Ramos (cell line): ENCODE results near the gene TPRG1L.

Experiments used
- in situ Hi-C: fragments of 300-500 bp; cut with MboI; formaldehyde crosslinking; loops from one replicate; pipeline ENCODE4 v1.14.3; 2022; ENCODE audit warnings: low sequenced_read_pairs; ENCODE audit not compliant: unreplicated experiment

TPRG1L gene

DNA sequence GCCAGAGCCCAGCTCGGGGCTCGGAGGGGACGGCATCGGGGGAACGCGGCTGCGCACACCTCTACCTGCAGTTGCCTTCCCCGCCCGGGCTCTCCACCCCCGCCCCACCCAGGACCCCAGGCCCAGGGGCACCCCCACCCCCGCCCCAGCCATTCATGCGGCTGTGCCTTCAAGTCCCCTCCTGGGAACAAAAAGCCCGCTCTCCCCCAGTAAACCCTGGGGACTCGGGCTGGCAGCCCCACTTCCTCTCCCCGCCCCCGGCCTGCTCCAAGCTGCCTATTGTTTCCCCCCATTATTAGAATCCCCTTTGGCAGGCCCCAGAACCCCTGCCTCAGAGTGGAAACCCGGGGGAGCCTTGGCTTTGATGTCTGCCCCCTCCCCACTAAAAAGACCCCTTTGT, 31.5 kb upstream of the TPRG1L start:
- in situ Hi-C loops, result no loop called here

DNA sequence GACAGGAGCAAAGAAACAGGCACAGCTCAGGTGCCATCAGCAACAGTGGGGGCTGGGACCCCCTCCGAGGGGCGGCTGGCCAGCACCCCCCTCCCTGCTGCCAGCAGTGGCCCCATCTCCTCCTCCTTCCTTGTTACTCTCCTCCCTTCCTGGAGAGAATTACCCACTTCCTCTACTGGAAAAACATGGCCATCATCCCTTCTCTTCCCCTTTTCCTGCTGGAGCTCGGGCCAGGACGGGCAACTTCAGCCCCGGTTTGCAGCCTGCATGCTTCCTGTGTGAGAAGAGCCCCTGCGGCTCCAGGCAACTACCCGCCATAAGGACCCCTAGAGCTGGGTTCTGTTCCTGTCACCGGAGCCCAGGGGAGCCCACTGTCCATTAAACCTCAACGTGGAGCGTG, 31.1 kb upstream of the TPRG1L start:
- in situ Hi-C loops, result no loop called here

DNA sequence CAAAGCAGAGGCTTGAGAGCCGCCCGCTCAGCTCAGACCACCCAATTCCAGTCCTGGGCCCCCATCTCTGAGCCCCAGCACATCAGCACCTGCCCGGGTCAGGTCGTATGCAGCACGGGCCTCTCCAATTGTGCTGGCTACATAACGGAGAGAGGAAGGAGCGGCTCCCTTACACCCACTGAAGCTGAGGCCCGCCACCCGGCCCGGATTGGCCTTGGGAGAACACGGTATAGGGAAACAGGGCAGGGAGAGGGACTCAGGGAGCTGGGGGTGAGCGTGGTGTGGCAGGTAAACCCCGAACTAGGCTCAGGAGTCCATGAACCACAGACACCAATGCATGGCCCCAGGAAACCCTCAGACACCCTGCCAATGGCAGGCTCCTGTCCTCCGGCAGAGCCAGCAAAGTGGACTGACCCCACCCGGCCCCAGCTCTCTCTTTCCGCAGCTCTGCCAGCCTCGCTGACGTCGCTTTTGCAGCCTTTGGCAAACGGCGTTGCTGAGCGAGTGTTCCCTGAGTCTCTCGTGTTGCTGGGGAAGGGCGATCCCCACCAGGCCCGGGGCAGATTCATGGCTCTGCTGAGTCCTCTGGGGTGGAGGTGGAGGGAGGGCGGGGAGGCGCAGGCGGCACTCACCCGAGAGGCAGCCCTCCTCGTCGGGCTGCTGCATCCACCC, 30.0 kb upstream of the TPRG1L start:
- in situ Hi-C loops, result no loop called here

DNA sequence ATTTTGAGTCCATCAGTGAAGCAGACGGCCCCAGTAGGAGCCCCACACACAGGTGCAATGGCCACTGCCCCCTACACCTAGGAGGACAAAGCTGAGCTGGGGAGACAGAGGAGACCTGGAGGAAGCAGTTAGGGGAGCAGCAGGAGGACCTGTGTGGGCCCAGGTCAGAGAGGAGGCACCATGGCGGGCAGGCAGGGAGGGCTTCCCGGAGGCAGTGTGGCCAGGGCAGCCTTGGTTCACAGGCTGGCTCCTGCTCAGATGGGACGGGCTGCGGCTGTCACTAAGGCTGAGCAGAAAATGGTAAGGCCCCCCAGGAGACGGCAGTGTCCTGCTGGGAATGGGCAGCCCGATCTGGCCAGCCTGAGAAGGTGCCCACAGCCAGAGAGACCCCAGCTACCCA, 28.9 kb upstream of the TPRG1L start:
- in situ Hi-C loops, result no loop called here

DNA sequence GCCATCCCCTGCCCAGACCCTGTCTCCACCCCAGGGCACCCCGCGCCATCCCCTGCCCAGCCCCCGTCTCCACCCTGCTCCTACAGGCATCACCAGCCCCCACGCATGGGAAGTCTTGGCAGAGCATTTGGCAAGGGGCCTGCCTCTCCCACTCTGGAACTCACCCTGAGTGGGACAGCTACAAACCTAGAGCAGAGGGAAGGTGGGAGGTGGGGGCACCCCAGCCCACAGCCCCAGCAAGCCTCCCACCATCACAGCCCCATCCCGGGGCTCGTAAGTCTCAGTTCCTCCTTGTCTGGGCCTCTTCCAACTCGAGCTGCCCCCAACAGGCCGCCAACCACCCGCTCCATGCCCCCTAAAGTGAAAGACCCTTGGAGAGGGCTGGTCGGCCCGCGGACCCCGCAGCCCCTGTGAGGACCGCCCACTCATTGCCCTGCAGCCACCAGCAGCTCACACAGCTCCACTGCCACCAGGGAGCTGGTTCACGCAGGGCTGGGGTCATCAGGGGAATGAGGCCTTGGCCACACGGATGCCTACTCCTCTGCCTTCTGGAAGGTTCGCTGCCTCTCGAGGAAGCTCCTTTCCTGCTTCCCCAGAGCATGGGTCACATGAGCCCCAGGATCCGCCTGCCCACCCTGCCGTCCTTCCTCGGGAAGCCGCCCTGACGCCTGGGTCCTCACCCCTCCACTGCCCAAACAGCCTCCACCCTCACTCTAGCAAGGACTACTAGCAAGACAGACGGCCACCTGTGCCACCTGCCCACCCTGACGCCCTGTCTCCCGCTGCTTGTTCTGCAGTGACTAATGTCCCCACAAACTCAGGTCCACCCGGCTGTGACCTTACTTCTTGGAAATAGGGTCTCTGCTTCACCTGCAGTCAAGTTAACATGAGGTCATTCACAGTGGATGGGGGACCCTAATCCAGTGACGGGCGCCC, 27.9 kb upstream of the TPRG1L start:
- in situ Hi-C loops, result no loop called here

DNA sequence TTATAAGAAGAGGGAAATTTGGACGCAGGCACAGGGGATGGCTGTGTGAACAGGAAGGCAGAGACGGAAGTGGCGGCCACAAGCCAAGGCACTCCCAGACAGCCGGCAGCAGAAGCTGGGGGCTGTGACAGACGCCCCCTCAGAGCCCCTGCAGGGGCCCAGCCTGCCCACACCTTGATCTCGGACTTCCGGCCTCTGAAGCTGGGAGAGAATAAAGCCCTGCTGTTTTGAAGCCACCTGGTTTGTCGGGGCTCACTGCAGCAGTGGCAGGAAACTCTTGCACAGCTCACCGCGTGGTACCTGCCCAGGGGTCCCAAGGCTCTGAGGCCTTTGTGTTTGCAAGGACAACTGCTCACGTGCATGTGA, 27.2 kb upstream of the TPRG1L start:
- in situ Hi-C loops, result no loop called here

DNA sequence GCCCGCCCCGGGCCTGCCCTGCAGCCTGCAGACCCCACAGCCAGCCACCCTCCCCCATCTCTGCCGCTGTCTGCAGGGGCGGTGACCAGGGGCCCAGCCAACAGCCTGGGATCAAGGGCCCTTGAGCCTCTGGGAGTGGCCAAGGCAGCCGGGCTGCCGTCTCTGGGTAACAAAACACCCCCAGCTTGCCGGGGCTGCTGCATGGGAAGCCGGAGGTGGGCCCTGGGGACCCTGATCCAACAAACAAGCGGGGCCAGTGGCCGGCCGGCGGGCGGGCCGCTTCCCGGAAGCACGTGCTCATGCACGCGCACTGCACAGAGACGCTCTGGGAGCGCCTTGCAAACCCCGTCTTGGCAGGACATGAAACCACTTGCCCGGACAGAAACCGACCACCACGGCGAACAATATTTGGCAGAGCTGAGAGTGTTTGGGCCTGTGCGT, 26.7 kb upstream of the TPRG1L start:
- in situ Hi-C loops, result no loop called here

DNA sequence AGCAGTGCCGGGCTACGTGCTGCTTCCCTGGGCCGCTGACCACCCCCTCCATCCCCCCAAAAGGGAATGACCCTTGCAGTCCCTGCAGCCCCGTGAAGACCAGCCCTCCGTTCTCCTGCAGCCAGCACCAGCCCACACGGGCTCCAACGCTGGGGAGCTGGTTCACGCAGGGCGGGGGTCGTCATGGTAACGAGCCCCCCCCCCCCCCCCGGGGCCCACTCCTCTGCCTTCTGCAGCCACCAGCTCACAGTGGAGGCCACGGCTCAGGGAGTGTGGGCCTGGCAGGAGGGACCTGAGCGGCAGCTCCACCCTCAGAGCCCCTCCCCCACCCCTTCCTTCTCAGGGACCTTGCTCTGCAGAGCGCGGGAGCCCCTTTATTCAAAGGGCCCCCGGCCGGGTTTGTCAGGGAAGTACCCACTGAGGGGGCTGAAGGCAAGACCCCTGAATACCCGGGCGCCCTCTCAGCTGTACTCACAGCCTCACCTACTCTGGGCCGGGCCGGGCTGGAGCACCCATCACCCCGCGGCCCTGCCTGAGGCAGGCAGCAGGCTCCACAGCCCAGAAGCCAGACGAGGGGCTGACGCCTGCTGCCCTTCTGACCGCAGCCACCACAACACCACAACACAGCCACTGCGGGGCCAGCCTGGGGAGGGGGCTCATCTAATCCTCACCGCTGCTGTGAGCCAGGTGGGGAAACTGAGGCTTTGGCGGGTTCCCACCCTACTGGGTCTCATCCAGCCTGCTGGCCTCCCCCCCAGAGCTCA, 26.1 kb upstream of the TPRG1L start:
- in situ Hi-C loops, result no loop called here

DNA sequence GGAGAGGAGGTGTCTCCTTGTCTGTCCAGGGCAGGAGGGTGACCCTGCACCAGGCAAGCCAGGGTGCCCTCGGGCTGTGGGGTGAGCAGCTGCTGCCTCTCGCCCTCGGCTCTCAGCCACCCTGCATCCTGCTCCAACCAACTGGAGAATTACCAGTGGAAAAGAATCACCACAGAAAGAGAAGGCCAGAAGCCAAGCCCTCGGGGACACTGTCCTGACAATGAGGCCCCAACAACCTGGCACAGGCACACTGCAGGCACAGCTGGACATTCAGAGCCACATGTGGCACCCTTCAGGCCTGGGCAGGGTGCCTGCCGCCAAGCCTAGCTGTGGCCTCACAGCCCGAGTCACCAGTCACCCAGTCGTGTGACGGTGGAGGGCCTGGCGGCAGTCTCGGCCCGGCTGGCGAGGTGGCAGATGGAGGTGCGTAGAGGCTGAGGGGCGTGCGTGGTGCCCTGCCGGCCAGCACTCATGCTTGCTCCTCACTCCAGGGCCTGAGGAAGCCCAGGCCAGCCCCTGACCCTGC, 25.5 kb upstream of the TPRG1L start:
- in situ Hi-C loops, result no loop called here

DNA sequence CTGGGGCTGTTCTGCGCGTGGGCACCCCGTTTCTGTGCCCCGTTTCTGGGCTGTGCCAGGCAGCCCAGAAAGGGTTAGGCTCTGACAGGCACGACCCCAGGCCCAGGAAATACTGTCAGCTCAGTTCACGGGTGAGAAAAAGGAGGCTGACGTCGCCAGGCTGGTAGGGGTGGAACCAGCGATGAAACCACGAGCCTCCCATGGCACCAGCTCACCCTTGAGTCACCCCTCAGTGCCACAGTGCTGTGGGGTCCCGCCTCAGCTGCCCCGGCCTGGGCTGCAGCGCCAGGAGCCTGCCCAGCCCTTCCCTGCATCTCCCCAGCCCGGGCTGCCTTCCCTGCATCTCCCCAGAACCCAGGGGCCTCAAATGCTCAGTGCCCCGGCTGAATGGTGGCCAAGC, 25.0 kb upstream of the TPRG1L start:
- in situ Hi-C loops, result no loop called here

DNA sequence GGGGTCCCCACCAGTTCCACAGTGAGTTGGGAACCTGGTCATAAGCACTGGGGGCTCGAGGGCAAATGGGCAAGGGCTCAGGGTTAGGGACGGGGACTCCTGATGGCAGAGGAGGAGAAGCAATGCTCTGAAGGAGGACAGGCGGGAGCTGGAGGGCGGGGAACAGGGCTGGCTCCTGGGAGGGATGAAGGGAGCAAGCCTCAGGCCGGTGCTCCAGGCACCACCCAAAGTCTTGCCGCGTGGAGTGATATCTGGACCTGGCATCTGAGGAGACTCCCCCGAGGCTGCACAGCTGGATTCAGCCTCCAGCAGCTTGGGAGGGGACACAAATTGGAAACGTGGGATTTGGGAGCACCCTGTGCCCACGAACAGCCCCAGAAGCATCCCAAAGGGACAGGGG, 24.5 kb upstream of the TPRG1L start:
- in situ Hi-C loops, result no loop called here

DNA sequence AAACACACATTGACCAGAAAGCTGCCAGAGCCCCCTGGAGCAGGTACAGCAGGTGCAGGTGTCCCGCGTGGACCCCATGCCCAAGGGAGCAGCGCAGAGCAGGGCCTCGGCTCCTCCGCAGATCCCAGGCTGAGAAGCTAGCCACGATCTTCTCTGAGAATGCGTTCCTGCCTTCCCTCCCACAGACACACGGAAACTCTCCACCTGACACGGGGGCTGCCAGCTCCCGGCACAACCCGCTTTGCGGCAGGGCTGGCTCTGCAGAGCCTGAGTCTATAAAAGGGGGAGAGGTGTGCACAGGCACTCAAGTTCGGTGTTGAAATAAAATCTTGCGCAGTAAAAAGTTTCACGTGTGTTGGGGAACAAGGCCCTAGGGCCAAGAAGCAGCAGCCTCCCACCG, 23.1 kb upstream of the TPRG1L start:
- in situ Hi-C loops, result no loop called here

DNA sequence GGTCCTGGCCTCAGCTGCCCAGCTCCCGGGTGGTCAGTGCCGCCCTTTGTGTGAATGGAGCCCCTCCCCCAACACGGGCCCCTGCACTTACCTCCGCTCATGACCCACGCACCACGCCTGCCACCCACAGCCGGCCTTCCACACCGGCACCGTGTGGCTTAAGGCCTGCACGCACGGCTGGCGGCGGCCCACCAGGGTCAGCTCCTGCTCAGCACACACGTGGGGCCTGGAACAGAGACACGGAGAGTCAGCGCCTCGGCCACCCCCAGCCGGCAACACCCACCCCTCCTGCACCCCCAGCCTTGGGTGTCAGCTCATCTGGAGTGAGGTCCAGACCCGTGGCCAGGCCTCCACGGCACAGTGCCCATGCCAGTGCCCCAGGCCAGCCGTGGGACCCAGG, 22.4 kb upstream of the TPRG1L start:
- in situ Hi-C loops, result no loop called here

DNA sequence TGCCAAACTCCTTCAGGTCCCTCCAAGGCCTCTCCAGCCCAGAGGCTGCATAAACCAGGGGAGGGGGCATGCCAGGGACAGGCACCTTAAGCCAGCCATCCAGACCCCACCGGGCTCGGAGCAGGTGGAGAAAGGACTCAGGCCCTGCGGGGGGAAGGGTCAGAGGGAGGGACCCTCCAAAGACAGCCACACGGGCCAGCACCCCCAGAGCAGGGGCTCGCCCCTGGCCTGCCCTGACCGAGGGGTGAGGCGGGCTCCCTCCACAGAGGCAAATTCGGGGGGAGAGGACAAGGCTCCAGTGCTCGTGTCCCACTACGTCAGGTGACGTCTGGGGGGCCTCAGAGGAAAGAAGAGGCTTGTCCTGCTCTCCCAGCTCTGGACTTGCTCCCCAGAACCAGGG, 21.7 kb upstream of the TPRG1L start:
- in situ Hi-C loops, result no loop called here

DNA sequence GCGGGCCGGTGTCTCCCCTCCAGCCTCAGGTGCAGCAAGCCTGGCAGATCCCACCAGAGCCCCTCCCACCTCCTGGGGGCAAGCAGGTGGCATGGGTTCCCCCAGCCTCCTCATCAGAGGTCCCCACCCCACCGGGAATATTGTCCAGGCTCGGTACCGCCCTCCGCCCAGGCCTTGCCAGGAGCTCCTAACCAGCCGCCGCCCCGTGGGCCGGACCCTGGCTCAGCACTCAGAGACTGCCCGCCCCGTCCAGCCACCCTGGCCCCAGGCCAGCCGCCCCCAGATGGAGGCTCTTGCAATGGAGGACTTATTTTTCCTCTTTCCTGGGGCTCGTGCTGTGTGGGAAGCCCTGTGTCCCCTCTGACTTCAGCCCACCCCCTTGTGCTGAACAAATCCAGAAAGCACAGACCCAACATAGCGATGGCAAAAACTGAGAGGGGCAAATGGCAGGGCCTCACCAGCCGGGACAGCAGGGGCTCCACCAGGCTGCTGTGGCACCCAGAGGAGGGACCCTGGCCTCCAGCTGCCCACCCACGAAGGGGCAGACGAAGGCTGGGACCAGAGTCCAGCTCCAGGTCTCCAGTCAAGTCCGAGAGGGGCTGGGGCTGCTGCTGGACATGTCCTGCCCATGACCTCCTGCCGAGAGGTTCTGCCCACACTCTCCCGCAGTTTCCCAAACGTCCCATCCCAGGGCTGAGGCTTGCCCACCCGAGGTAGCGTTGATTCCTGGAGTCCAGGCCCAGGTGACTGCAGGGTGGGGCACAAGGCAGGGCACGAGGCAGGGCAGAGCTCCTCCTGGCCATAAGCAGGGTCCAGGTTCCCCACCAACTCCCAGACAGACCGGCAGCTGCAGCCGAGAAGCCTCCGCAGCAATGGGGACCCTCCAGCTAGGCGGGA, 21.0 kb upstream of the TPRG1L start:
- in situ Hi-C loops, result no loop called here

DNA sequence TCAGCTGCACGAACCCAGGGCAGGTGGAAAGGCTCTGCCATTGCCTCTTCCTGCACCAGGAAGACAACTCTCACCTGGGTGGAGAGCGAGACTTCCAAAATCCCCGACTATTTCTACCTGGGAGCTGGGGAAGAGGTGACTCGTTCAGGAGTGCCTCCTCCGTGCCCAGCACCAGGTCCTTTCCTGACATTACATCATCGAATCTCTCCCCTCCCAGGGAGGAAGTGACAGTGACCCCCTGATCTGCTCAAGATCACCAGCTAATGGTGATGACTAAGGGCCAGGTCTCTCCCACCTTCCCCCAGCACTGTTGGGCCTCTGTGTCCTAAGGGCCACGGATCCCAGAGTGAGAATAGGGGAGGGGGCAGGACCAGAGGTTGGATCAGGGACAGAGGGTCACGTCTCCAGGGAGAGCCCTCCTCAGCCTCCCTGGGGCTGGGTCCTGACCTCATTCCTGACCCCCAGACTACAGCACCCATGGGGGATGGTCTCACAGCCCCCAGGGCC, 20.3 kb upstream of the TPRG1L start:
- in situ Hi-C loops, result no loop called here

DNA sequence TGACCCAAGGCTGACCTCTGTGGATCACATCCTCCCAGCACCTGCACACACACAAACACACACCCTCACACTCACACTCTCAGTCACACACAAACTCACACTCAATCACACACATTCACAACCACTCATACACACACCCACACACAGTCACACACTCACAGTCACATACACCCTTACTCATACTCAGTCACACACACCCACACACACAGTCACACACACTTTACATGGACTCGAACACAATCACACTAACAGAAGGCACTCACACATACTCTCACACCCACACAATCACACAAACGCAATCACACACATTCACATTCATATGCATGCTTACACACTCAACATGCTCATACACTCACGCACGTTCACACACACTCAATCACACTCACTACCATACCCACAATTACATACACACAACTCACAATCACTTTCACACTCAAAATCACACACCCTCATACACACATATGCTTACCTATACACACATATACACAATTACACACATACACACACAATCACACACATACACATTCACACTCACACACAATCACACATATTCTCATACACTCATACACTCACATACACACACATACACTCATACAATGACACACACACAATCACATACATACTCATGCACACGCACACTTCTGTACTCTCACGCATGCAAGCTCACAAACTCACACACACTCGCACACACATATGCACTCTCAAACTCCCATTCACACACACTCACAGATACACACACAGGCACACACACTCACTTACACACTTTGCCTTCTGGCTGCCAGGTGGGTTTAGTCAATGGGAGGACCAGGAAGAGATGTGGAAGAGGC, 19.6 kb upstream of the TPRG1L start:
- in situ Hi-C loops, result no loop called here

DNA sequence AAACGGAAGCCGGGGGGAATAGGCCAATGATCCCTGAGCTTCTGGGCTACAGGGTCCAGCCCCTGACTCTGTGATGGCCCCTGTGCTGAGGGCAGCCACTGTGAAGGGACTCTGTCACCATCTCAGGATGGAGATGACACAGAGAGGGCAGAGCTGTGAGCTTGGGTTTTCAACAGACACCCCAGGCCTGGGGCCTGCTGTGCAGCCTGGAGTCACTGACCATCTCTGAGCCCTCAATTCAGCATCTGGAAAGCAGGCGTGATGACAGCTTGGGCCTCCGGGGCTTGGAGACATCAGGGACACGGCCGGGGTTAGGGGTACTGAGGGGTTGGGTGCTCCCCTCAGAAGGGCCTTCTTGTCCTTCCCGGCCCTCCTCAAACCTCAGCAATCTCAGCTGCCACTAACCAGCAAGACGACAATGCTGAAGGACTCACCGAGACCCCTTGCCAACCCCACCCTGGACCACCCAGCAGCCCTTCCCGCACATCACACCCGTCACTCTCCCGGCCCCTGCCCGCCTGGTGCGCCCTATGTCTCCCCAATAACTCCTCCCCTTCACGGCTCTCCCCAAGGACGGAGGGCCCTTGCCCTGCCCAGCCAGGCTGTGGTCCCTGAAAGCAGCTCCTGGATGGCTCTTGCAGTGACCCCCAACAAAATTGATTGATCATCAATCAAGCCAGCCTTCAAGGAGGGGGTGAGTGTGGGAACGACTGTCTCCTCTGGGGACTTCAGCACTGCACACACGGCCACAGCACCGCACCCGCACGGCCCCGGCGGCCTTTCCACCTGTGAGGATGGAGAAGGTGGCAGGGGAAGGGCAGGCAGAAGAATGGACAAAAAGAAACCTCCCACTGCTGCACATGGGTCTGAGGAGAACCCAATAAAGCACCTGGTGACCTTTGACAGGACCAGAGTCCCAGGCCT, 17.8 kb upstream of the TPRG1L start:
- in situ Hi-C loops, result no loop called here
